GM21786 (cell line): ENCODE measurements around the gene TUBD1.

ENCODE experiments used
- ATAC-seq: cut with Tn5 transposase; IDR thresholded peaks from one replicate; pipeline ENCODE4 v1.9.1; 2021; ENCODE audit not compliant: unreplicated experiment

Gene TUBD1

GRCh38 chr17:59826706-59827453 is 65.9 kb downstream of the TUBD1 start:
- ATAC-seq = no peak

- no peak for ATAC-seq
These were observed 67.0 kb downstream of the TUBD1 start for GRCh38 chr17:59825533-59826322.

GRCh38 chr17:59815965-59816364 is 76.8 kb downstream of the TUBD1 start:
- ATAC-seq = no peak

GRCh38 chr17:59814685-59815084 is 78.1 kb downstream of the TUBD1 start:
- no peak for ATAC-seq

GRCh38 chr17:59814276-59814675 is 78.5 kb downstream of the TUBD1 start:
- no peak for ATAC-seq

- ATAC-seq = no peak
These were observed 80.6 kb downstream of the TUBD1 start for GRCh38 chr17:59812139-59812538.

- no peak for ATAC-seq
These were observed 81.5 kb downstream of the TUBD1 start for GRCh38 chr17:59811209-59811608.

- ATAC-seq = no peak
These were observed 81.9 kb downstream of the TUBD1 start for GRCh38 chr17:59810894-59811153.
